ENCODE data around the gene ZNF521.

The ZNF521 gene

GRCh38 chr18:25190472-25190871, 161.5 kb downstream of the ZNF521 start:
- no peak overlapping the region for H3K4me3 ChIP-seq (ENCODE audit: low read depth, low read length)
- no peak for TF ChIP-seq MAX (IDR thresholded peaks at IDR 0.05; ENCODE audit: low read depth, low read length)
- TF ChIP-seq POLR2A (IDR thresholded peaks at IDR 0.05; ENCODE audit: extremely low read depth, insufficient read length) = no peak
- TF ChIP-seq CTCF (IDR thresholded peaks at IDR 0.05; ENCODE audit: low read depth, low read length) = no peak
- TF ChIP-seq MYC (IDR thresholded peaks at IDR 0.05; ENCODE audit: low read depth, low read length) = no peak
- DNase-seq (ENCODE audit: low read depth) = no peak

GRCh38 chr18:25189391-25190185, 162.4 kb downstream of the ZNF521 start:
- TF ChIP-seq MYC (IDR thresholded peaks at IDR 0.05; ENCODE audit: low read depth, low read length) = no peak
- TF ChIP-seq CTCF (IDR thresholded peaks at IDR 0.05; ENCODE audit: low read depth, low read length) = no peak
- TF ChIP-seq MAX (IDR thresholded peaks at IDR 0.05; ENCODE audit: low read depth, low read length) = no peak
- TF ChIP-seq POLR2A (IDR thresholded peaks at IDR 0.05; ENCODE audit: extremely low read depth, insufficient read length) = no peak
- H3K4me3 ChIP-seq (ENCODE audit: low read depth, low read length) = no peak overlapping the region
- no peak for DNase-seq (ENCODE audit: low read depth)

- no peak overlapping the region for H3K4me3 ChIP-seq (ENCODE audit: low read depth, low read length)
- DNase-seq (ENCODE audit: low read depth) = no peak
- TF ChIP-seq POLR2A (IDR thresholded peaks at IDR 0.05; ENCODE audit: extremely low read depth, insufficient read length) = no peak
- no peak for TF ChIP-seq MYC (IDR thresholded peaks at IDR 0.05; ENCODE audit: low read depth, low read length)
- TF ChIP-seq CTCF (IDR thresholded peaks at IDR 0.05; ENCODE audit: low read depth, low read length) = no peak
- no peak for TF ChIP-seq MAX (IDR thresholded peaks at IDR 0.05; ENCODE audit: low read depth, low read length)
Measured at GRCh38 chr18:25187521-25188192, 164.3 kb downstream of the ZNF521 start.

GRCh38 chr18:25186871-25187270, 165.1 kb downstream of the ZNF521 start:
- no peak for TF ChIP-seq MYC (IDR thresholded peaks at IDR 0.05; ENCODE audit: low read depth, low read length)
- no peak for TF ChIP-seq CTCF (IDR thresholded peaks at IDR 0.05; ENCODE audit: low read depth, low read length)
- no peak for TF ChIP-seq MAX (IDR thresholded peaks at IDR 0.05; ENCODE audit: low read depth, low read length)
- TF ChIP-seq POLR2A (IDR thresholded peaks at IDR 0.05; ENCODE audit: extremely low read depth, insufficient read length) = no peak
- no peak overlapping the region for H3K4me3 ChIP-seq (ENCODE audit: low read depth, low read length)
- DNase-seq (ENCODE audit: low read depth) = no peak

- H3K4me3 ChIP-seq (ENCODE audit: low read depth, low read length) = no peak overlapping the region
- DNase-seq (ENCODE audit: low read depth) = no peak
- TF ChIP-seq MAX (IDR thresholded peaks at IDR 0.05; ENCODE audit: low read depth, low read length) (no peak), POLR2A (IDR thresholded peaks at IDR 0.05; ENCODE audit: extremely low read depth, insufficient read length) (no peak), MYC (IDR thresholded peaks at IDR 0.05; ENCODE audit: low read depth, low read length) (no peak), CTCF (IDR thresholded peaks at IDR 0.05; ENCODE audit: low read depth, low read length) (no peak)
Measured at GRCh38 chr18:25181993-25182392, 170.0 kb downstream of the ZNF521 start.
